ENCODE data around the gene FRMD8. TPM values are rescaled to one million over a fixed set of nuclear protein-coding genes. Genes with fewer than 3 reads are reported as not detected.

The FRMD8 gene
- total and polyA plus RNA-seq, 2 of the 4 experiments (the other 2 are of a cell fraction) = 11.3 to 19.8 TPM

DNA sequence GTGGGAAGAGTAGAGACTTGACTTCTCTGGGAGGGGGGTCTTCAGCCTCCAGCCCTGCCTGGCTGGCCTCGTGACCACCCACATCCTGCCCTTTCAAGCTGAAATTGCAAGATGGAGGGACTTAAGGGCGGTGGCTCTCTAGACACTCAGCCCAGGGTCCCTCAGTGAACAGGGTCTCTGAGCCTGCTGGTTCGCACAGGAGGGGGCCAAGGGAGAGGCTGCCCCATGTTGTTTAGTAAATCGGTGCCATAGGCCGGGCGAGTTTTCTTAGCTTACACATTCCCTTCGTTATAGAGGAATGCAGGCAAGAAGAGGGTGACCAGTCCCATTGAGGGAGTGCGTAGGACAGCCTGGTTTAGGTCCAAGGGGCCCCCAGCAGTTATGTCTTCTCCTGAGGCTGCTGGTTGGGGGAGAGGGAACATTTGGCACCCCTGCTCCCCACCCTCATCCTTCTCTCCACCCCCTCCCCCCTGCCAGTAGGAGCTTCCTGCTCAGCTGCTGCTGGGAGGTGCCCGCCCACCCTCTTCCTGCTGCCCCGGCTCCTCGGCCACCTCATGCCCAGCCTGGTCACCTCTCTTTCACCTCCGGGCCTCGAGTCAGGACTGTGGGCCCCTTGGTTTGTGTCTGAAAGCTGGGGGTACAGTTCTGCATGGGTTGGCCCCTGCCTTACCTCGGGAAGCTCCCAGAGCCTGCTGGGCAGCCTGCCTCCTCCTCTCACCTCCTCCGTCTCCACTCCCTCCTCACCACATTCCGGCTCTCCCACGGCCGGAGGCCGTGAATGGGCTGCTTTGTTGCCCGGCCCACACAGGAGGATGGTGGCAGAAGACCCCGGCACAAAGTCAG lies 3.9 kb downstream of the FRMD8 start:
- Histone ChIP-seq H2BK15ac (ENCODE audit: low read depth, low read length) (peak overlapping the region; percentile 44; the same call in 2 of the 3 replicates), H4K91ac (ENCODE audit: insufficient read depth, low read depth, low read length) (peak overlapping the region; percentile 84), H4K8ac (ENCODE audit: low read depth in 2 of 2, low read length in 2 of 2) (peak overlapping the region; percentile 18 to 92; a peak in 3 of 4 replicates), H3K9me1 (ENCODE audit: insufficient read depth, low read length) (peaks cover 16% of the 10 kb centered on the region), H2BK120ac (ENCODE audit: low read depth, low read length) (peak overlapping the region; percentile 60), H2BK20ac (ENCODE audit: low read depth, low read length) (peak overlapping the region; percentile 8; the same call in 1 of the 2 replicates), H3K4me1 (ENCODE audit: control insufficient read depth, insufficient read depth, low read length) (peaks cover 27% of the 10 kb centered on the region), H3K27ac (ENCODE audit: insufficient read depth, low read length) (peak overlapping the region; percentile 73), H3K79me1 (ENCODE audit: low read depth in 1 of 2, low read length in 2 of 2) (peaks cover 25 to 80% of the 10 kb centered on the region in 2 experiments), H3K4me3 (ENCODE audit: insufficient read depth, low read depth, low read length) (no peak overlapping the region), H3K4me2 (ENCODE audit: low read depth, low read length) (peak overlapping the region; percentile 60), H2AK5ac (ENCODE audit: low read depth, low read length) (peak overlapping the region; percentile 98), H3K9ac (ENCODE audit: low read depth, low read length) (peak overlapping the region; percentile 10), H3K27me3 (ENCODE audit: control insufficient read depth, insufficient read depth, low read length) (no peaks in the 10 kb centered on the region), H2AFZ (replicated peaks; ENCODE audit: low read length, poor library complexity) (peak overlapping the region; percentile 65), H3K56ac (ENCODE audit: extremely low read depth, insufficient read depth, low read length) (0 out of 2 replicates have a peak overlapping the region, but pooled peaks have one; percentile 11), H2AK9ac (replicated peaks; ENCODE audit: low read depth, low read length, poor library complexity) (peak overlapping the region; percentile 96), H4K20me1 (ENCODE audit: insufficient read depth, low read length) (peaks cover 8% of the 10 kb centered on the region; the same call in 1 of the 2 replicates), H3K23ac (ENCODE audit: low read depth, low read length) (peak overlapping the region; percentile 95), H4K5ac (ENCODE audit: low read depth, low read length) (peak overlapping the region; percentile 61), H3K18ac (ENCODE audit: low read depth, low read length) (peak overlapping the region; percentile 45; the same call in 1 of the 2 replicates), H2BK5ac (ENCODE audit: low read depth, low read length, poor library complexity, severe bottlenecking) (peak overlapping the region; percentile 41), H3K4ac (ENCODE audit: low read depth, low read length) (peak overlapping the region; percentile 80), H3K14ac (replicated peaks; ENCODE audit: low read depth, low read length) (peak overlapping the region; percentile 79), H3K9me3 (ENCODE audit: control insufficient read depth, insufficient read depth, low read length) (no peaks in the 10 kb centered on the region), H3K36me3 (ENCODE audit: control insufficient read depth, insufficient read depth, low read length) (peaks cover 29% of the 10 kb centered on the region; the same call in 1 of the 2 replicates)
- intact Hi-C loops (cut with micrococcal nuclease) (no loop called here), dilution Hi-C loops (cut with HindIII; ENCODE audit: low sequenced_read_pairs, unreplicated experiment) (no loop called here), in situ Hi-C loops (cut with MboI; ENCODE audit: low sequenced_read_pairs) (no loop called here)
- ChIA-PET CTCF (no interaction called here), POLR2A (ENCODE audit: unreplicated experiment) (interaction anchor here (0.6 to 1.5 kb wide), 3 partner anchors 19 to 119 kb away, joined by 7 to 18 read pairs (median 9); no protein-coding TSS in a partner anchor)
- TF ChIP-seq, protein P1, sequence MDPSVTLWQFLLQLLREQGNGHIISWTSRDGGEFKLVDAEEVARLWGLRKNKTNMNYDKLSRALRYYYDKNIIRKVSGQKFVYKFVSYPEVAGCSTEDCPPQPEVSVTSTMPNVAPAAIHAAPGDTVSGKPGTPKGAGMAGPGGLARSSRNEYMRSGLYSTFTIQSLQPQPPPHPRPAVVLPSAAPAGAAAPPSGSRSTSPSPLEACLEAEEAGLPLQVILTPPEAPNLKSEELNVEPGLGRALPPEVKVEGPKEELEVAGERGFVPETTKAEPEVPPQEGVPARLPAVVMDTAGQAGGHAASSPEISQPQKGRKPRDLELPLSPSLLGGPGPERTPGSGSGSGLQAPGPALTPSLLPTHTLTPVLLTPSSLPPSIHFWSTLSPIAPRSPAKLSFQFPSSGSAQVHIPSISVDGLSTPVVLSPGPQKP (IDR thresholded peaks at IDR 0.05; ENCODE audit: borderline replicate concordance, low read depth, low read length) = no peak
- TF ChIP-seq NFE2L2 (IDR thresholded peaks at IDR 0.05; ENCODE audit: low read depth, low read length) (no peak), MAZ (IDR thresholded peaks at IDR 0.05; ENCODE audit: borderline replicate concordance, low read depth, low read length) (peak; percentile 6; the same call in 1 of the 2 replicates), SMC3 (IDR thresholded peaks at IDR 0.05; ENCODE audit: low read depth, low read length) (no peak), POLR2A (IDR thresholded peaks at IDR 0.05; ENCODE audit: low read depth, low read length) (no peak)
- peak; percentile 28 for ATAC-seq (ENCODE audit: low read depth)
- no CpG with 5 or more reads among the region's 21 CpGs for WGBS, 2 experiments (ENCODE audit: extremely low coverage in 2 of 2, insufficient read length in 1 of 2)
- no TSS peak for BruUV-seq (replicated peaks)
- no peak for DNase-seq

Measured in IMR-90 (cell line).